CD4-positive, alpha-beta T cell treated with Interleukin-12 subunit alpha and Interleukin-12 subunit beta, for 1 hour (primary cell): ENCODE results near the gene COL6A3.

Source experiments
- DNase-seq: peaks from one replicate; pipeline ENCODE4 v3.0.0-alpha.2; 2020

COL6A3 gene

GRCh38 chr2:237290261-237290660, 123.7 kb downstream of the COL6A3 start:
- no peak for DNase-seq

- no peak for DNase-seq
These were observed 124.8 kb downstream of the COL6A3 start for GRCh38 chr2:237289139-237289538.

- no peak for DNase-seq
These were observed 126.1 kb downstream of the COL6A3 start for GRCh38 chr2:237287872-237288271.

DNA sequence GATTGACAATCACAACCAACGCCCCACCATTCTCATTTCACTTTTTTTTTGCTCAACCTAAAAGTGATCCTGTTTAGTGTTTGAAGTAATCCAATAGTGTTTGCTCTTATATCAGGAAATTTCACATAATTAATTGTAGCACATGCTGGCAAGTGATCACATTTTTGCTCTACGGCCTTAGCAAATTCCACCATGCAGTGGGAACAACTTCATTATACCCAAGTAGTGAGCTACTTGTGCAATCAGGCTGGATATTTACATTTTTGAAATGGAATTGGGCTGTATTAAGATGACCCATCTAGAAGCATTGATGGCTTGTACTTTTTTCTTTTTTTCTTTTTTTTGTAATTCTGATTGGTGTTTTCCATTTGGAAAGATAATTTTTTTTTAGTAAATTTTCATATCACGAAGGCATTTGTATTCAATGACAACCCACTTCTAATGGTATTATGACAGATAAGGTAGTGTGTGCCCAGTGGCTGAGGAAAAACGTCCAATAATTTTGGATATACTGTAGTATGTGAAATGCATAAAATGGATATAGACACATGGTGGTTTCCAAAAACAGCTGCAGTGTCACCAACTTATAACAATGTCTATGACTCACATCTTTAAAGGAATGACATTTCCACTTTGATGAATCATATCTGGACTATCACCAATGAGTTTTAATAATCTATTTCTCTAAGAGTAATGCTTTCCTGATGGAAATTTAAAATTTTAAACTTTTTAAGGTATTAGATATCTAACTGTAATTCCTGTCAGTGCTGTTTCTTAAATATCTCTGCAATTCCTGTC, 130.6 kb downstream of the COL6A3 start:
- no peak for DNase-seq

DNA sequence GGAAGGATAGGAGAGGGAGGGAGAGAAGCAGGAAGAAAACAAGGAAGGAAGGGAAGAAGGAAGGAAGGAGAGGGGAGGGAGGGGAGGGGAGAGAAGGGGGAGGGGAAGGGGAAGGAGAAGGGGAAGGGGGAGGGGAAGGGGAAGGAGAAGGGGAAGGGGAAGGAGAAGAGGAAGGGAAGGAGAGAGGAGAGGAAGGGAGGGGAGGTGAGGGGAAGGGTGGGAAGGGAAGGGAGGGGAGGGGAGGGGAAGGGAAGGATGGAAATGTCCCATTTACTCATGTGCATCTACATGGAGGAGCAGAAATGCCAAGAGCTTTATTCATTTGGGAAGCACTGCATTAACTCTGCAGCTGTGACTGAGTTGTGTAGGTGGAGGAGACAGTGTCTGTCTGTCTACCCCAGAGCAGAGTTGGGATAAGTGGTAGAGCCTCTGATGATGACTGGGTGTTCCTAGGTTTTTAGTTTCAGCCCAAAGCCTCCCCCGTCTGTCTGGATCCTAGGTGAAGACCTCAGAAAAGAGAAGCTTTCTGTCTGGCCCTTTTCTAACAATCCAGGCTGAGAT, 131.3 kb downstream of the COL6A3 start:
- no peak for DNase-seq

DNA sequence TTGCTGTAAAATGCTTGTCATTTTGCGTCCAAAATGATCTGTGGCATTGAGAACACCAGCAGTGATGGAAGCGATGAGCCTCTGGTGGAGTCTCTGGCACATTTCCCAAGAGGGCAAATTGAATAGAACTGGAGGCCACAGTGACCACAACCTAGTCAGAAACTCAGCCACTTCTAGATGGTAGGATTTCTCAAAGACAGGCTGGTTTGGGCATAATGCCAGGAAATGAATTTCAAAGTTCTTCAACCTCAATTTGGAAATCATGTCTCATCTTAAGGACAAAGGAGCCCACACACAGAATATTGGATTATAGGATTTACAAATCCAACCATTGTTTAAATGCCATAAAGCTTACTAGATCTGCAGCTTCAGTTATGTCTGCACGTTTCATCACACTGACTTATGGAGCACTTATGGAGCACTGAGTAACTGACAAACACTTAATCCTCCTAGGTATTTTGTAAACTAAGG, 132.1 kb downstream of the COL6A3 start:
- no peak for DNase-seq

DNA sequence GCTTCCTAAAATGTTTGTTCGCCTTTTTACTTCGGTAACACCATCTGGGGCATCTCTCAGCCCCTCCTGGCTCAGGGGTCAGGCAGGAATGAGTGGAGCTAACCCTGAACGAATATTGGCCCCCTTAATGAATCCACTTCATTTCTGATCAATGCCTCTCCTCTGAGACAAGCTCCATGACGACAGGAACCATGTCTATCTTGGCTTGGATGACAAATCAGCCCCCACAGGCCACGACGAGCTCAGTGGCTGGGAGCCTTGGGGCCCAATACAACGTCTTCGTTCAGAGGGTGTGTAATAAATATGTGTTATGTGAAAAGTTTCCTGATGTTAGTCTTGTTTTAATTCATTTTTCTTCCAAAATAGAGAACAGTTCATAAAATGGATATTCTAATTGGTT, 133.0 kb downstream of the COL6A3 start:
- no peak for DNase-seq

GRCh38 chr2:237280229-237280628, 133.7 kb downstream of the COL6A3 start:
- no peak for DNase-seq

GRCh38 chr2:237279012-237279768, 134.8 kb downstream of the COL6A3 start:
- DNase-seq = no peak

DNA sequence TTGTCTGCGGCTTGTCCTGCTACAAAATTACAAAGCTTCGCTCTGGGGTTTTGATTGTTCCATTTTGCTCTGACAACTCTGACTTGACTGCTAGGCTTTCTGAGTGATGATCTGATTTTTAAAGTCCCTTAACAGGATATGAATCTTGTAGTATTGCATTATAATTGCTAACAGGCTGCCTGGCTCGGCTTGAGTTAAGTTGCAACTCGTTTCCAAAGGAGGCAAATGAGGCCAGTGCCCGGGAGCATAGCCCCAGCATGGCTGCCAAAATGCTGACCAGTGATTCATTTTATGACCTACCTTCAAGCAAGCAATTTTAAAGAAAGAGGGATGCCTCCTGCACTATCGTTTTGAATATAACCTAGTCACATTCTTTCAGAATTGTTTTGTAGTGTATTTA, 135.4 kb downstream of the COL6A3 start:
- DNase-seq = no peak

DNA sequence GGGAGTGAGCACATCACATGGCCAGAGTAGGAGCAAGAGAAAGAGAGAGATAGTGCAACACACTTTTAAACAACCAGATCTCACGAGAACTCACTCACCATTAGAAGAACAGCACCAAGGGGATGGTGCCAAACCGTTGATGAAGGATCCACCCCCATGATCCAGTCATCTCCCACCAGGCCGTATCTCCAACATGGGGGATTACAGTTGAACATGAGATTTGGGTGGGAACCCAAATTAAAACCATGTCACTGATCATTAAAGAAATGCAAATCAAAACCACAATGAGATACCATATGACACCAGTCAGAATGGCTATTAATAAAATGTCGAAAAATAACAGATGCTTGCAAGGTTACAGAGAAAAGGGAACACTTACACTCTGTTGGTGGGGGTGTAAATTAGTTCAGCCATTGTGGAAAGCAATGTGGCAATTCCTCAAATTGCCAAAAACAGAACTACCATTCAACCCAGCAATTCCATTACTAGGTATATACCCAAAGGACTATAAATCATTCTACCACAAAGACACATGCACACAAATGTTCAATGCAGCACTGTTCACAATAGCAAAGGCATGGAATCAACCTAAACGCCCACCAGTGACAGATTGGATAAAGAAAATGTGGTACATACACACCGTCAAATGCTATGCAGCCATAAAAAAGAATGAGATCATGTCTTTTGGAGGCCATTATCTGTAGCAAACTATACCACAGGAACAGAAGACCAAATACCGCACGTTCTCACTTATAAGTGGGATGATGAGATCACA, 137.1 kb downstream of the COL6A3 start:
- no peak for DNase-seq
